ENCODE results near the gene CENPU. TPM values are rescaled to one million over a fixed set of nuclear protein-coding genes. Genes with fewer than 3 reads are reported as not detected.
A peak's percentile ranks its signal among the peaks of the same experiment; 100 is the strongest.

Gene CENPU
- total and polyA plus RNA-seq, 5 donors from 2014 or later, result 2.5 to 11.0 (median 4.1) TPM

- H3K4me1 ChIP-seq (ENCODE audit: control insufficient read depth, insufficient read depth, low read length, poor library complexity, severe bottlenecking), result peaks cover 12% of the 10 kb centered on the region
- no peaks in the 10 kb centered on the region for H3K9me3 ChIP-seq (ENCODE audit: control insufficient read depth in 2 of 2, low read length in 2 of 2)
- H3K4me3 ChIP-seq (ENCODE audit: low read depth, low read length), result no peak overlapping the region
- no peaks in the 10 kb centered on the region for H3K36me3 ChIP-seq (ENCODE audit: control insufficient read depth, insufficient read depth, low read length)
- ATAC-seq (ENCODE audit: low read depth in 2 of 2) (no peak), DNase-seq (no peak)
- Mint-ChIP-seq H3K9me3 (peaks cover 0 to 3% (median 0%) of the 10 kb centered on the region in 7 donors), H3K27me3 (no peaks in the 10 kb centered on the region), H3K4me1 (peaks cover 10 to 26% (median 13%) of the 10 kb centered on the region in 4 donors), H3K4me3 (no peak overlapping the region), H3K27ac (no peak overlapping the region), H3K36me3 (peaks cover 19% of the 10 kb centered on the region)
- H3K27me3 ChIP-seq (ENCODE audit: control insufficient read depth, insufficient read depth, low read length), result no peaks in the 10 kb centered on the region
- H3K27ac ChIP-seq (ENCODE audit: insufficient read depth, low read length, poor library complexity, severe bottlenecking), result no peak overlapping the region
Measured at GRCh38 chr4:184702114-184702513, 31.8 kb downstream of the CENPU start.

- Mint-ChIP-seq H3K4me1 (peaks cover 0 to 7% (median 0%) of the 10 kb centered on the region in 4 donors), H3K27ac (no peak overlapping the region), H3K27me3 (no peaks in the 10 kb centered on the region), H3K9me3 (no peaks in the 10 kb centered on the region), H3K36me3 (peaks cover 26% of the 10 kb centered on the region), H3K4me3 (no peak overlapping the region)
- peaks cover 5% of the 10 kb centered on the region for H3K36me3 ChIP-seq (ENCODE audit: control insufficient read depth, insufficient read depth, low read length)
- H3K27ac ChIP-seq (ENCODE audit: insufficient read depth, low read length, poor library complexity, severe bottlenecking), result no peak overlapping the region
- H3K4me3 ChIP-seq (ENCODE audit: low read depth, low read length), result no peak overlapping the region
- H3K27me3 ChIP-seq (ENCODE audit: control insufficient read depth, insufficient read depth, low read length), result no peaks in the 10 kb centered on the region
- no peak for ATAC-seq (ENCODE audit: low read depth in 2 of 2)
- H3K4me1 ChIP-seq (ENCODE audit: control insufficient read depth, insufficient read depth, low read length, poor library complexity, severe bottlenecking), result no peaks in the 10 kb centered on the region
- H3K9me3 ChIP-seq (ENCODE audit: control insufficient read depth in 2 of 2, low read length in 2 of 2), result no peaks in the 10 kb centered on the region
- no peak for DNase-seq
Measured at GRCh38 chr4:184699941-184700340, 34.0 kb downstream of the CENPU start.

- no peak for ATAC-seq (ENCODE audit: low read depth in 2 of 2)
- H3K27me3 Mint-ChIP-seq, result no peaks in the 10 kb centered on the region
- no peak overlapping the region for H3K27ac Mint-ChIP-seq
- H3K36me3 Mint-ChIP-seq, result peaks cover 34% of the 10 kb centered on the region
- peaks cover 0 to 5% (median under 1%) of the 10 kb centered on the region in 4 donors for H3K4me1 Mint-ChIP-seq
- H3K9me3 Mint-ChIP-seq, result no peaks in the 10 kb centered on the region
- DNase-seq, result no peak
- Histone ChIP-seq H3K9me3 (ENCODE audit: control insufficient read depth in 2 of 2, low read length in 2 of 2) (no peaks in the 10 kb centered on the region), H3K4me1 (ENCODE audit: control insufficient read depth, insufficient read depth, low read length, poor library complexity, severe bottlenecking) (no peaks in the 10 kb centered on the region), H3K27me3 (ENCODE audit: control insufficient read depth, insufficient read depth, low read length) (no peaks in the 10 kb centered on the region), H3K36me3 (ENCODE audit: control insufficient read depth, insufficient read depth, low read length) (peaks cover 21% of the 10 kb centered on the region), H3K4me3 (ENCODE audit: low read depth, low read length) (no peak overlapping the region), H3K27ac (ENCODE audit: insufficient read depth, low read length, poor library complexity, severe bottlenecking) (no peak overlapping the region)
- no peak overlapping the region for H3K4me3 Mint-ChIP-seq
Measured at GRCh38 chr4:184697956-184698355, 35.9 kb downstream of the CENPU start.

GRCh38 chr4:184695178-184695896 is 38.6 kb downstream of the CENPU start:
- Mint-ChIP-seq H3K27me3 (no peaks in the 10 kb centered on the region), H3K9me3 (no peaks in the 10 kb centered on the region), H3K27ac (no peak overlapping the region), H3K4me3 (no peak overlapping the region), H3K36me3 (peaks cover 33% of the 10 kb centered on the region), H3K4me1 (peaks cover 0 to 5% (median 2%) of the 10 kb centered on the region in 4 donors)
- ATAC-seq (ENCODE audit: low read depth in 2 of 2), result no peak
- no peak for DNase-seq
- Histone ChIP-seq H3K4me3 (ENCODE audit: low read depth, low read length) (no peak overlapping the region), H3K4me1 (ENCODE audit: control insufficient read depth, insufficient read depth, low read length, poor library complexity, severe bottlenecking) (no peaks in the 10 kb centered on the region), H3K27ac (ENCODE audit: insufficient read depth, low read length, poor library complexity, severe bottlenecking) (no peak overlapping the region), H3K9me3 (ENCODE audit: control insufficient read depth in 2 of 2, low read length in 2 of 2) (no peaks in the 10 kb centered on the region), H3K36me3 (ENCODE audit: control insufficient read depth, insufficient read depth, low read length) (peaks cover 21% of the 10 kb centered on the region), H3K27me3 (ENCODE audit: control insufficient read depth, insufficient read depth, low read length) (no peaks in the 10 kb centered on the region)

GRCh38 chr4:184694412-184694956 is 39.4 kb downstream of the CENPU start:
- H3K36me3 Mint-ChIP-seq, result peaks cover 33% of the 10 kb centered on the region
- Histone ChIP-seq H3K27ac (ENCODE audit: insufficient read depth, low read length, poor library complexity, severe bottlenecking) (no peak overlapping the region), H3K4me1 (ENCODE audit: control insufficient read depth, insufficient read depth, low read length, poor library complexity, severe bottlenecking) (no peaks in the 10 kb centered on the region), H3K4me3 (ENCODE audit: low read depth, low read length) (no peak overlapping the region), H3K9me3 (ENCODE audit: control insufficient read depth in 2 of 2, low read length in 2 of 2) (no peaks in the 10 kb centered on the region), H3K27me3 (ENCODE audit: control insufficient read depth, insufficient read depth, low read length) (no peaks in the 10 kb centered on the region), H3K36me3 (ENCODE audit: control insufficient read depth, insufficient read depth, low read length) (peaks cover 21% of the 10 kb centered on the region)
- no peaks in the 10 kb centered on the region for H3K9me3 Mint-ChIP-seq
- H3K4me3 Mint-ChIP-seq, result no peak overlapping the region
- DNase-seq (no peak), ATAC-seq (ENCODE audit: low read depth in 2 of 2) (no peak)
- H3K27ac Mint-ChIP-seq, result peak overlapping the region in 1 of 3 donors; percentile 6
- peaks cover 0 to 5% (median 2%) of the 10 kb centered on the region in 4 donors for H3K4me1 Mint-ChIP-seq
- H3K27me3 Mint-ChIP-seq, result no peaks in the 10 kb centered on the region

- ATAC-seq (ENCODE audit: low read depth in 2 of 2), result no peak
- no peaks in the 10 kb centered on the region for H3K27me3 ChIP-seq (ENCODE audit: control insufficient read depth, insufficient read depth, low read length)
- Mint-ChIP-seq H3K4me3 (no peak overlapping the region), H3K36me3 (peaks cover 36% of the 10 kb centered on the region), H3K9me3 (no peaks in the 10 kb centered on the region), H3K27me3 (no peaks in the 10 kb centered on the region), H3K27ac (no peak overlapping the region), H3K4me1 (peaks cover 0 to 5% (median 2%) of the 10 kb centered on the region in 4 donors)
- H3K9me3 ChIP-seq (ENCODE audit: control insufficient read depth in 2 of 2, low read length in 2 of 2), result no peaks in the 10 kb centered on the region
- no peaks in the 10 kb centered on the region for H3K4me1 ChIP-seq (ENCODE audit: control insufficient read depth, insufficient read depth, low read length, poor library complexity, severe bottlenecking)
- H3K36me3 ChIP-seq (ENCODE audit: control insufficient read depth, insufficient read depth, low read length), result peaks cover 21% of the 10 kb centered on the region
- no peak overlapping the region for H3K27ac ChIP-seq (ENCODE audit: insufficient read depth, low read length, poor library complexity, severe bottlenecking)
- H3K4me3 ChIP-seq (ENCODE audit: low read depth, low read length), result no peak overlapping the region
- DNase-seq, result no peak
Measured at GRCh38 chr4:184693056-184693455, 40.8 kb downstream of the CENPU start.

GRCh38 chr4:184689681-184690080 is 44.2 kb downstream of the CENPU start:
- Histone ChIP-seq H3K27me3 (ENCODE audit: control insufficient read depth, insufficient read depth, low read length) (no peaks in the 10 kb centered on the region), H3K27ac (ENCODE audit: insufficient read depth, low read length, poor library complexity, severe bottlenecking) (no peak overlapping the region), H3K9me3 (ENCODE audit: control insufficient read depth in 2 of 2, low read length in 2 of 2) (no peaks in the 10 kb centered on the region), H3K4me3 (ENCODE audit: low read depth, low read length) (no peak overlapping the region), H3K4me1 (ENCODE audit: control insufficient read depth, insufficient read depth, low read length, poor library complexity, severe bottlenecking) (no peaks in the 10 kb centered on the region), H3K36me3 (ENCODE audit: control insufficient read depth, insufficient read depth, low read length) (peaks cover 14% of the 10 kb centered on the region)
- Mint-ChIP-seq H3K27me3 (no peaks in the 10 kb centered on the region), H3K27ac (no peak overlapping the region), H3K9me3 (no peaks in the 10 kb centered on the region), H3K4me3 (no peak overlapping the region), H3K36me3 (peaks cover 29% of the 10 kb centered on the region), H3K4me1 (peaks cover 2 to 5% (median 3%) of the 10 kb centered on the region in 4 donors)
- DNase-seq (no peak), ATAC-seq (ENCODE audit: low read depth in 2 of 2) (no peak)

GRCh38 chr4:184688447-184688846 is 45.4 kb downstream of the CENPU start:
- no peaks in the 10 kb centered on the region for H3K4me1 ChIP-seq (ENCODE audit: control insufficient read depth, insufficient read depth, low read length, poor library complexity, severe bottlenecking)
- H3K4me3 ChIP-seq (ENCODE audit: low read depth, low read length), result no peak overlapping the region
- Mint-ChIP-seq H3K27me3 (no peaks in the 10 kb centered on the region), H3K9me3 (no peaks in the 10 kb centered on the region), H3K4me3 (no peak overlapping the region), H3K36me3 (peaks cover 25% of the 10 kb centered on the region), H3K27ac (no peak overlapping the region), H3K4me1 (peaks cover 1 to 6% (median 5%) of the 10 kb centered on the region in 4 donors)
- DNase-seq (no peak), ATAC-seq (ENCODE audit: low read depth in 2 of 2) (no peak)
- H3K27me3 ChIP-seq (ENCODE audit: control insufficient read depth, insufficient read depth, low read length), result no peaks in the 10 kb centered on the region
- H3K9me3 ChIP-seq (ENCODE audit: control insufficient read depth in 2 of 2, low read length in 2 of 2), result no peaks in the 10 kb centered on the region
- H3K27ac ChIP-seq (ENCODE audit: insufficient read depth, low read length, poor library complexity, severe bottlenecking), result no peak overlapping the region
- H3K36me3 ChIP-seq (ENCODE audit: control insufficient read depth, insufficient read depth, low read length), result peaks cover 3% of the 10 kb centered on the region

All from CD4-positive, CD25-positive, alpha-beta regulatory T cell (primary cell).